Cardiac muscle cell (in vitro differentiated cells and primary cell): ENCODE measurements around the gene SLC5A11. TPM values are rescaled to one million over a fixed set of nuclear protein-coding genes. Genes with fewer than 3 reads are reported as not detected.
A peak's percentile ranks its signal among the peaks of the same experiment; 100 is the strongest.
"Not testable (repeated sequence)": the region's sequence is repeated elsewhere in the genome, so short reads cannot be mapped to it uniquely, and the experiment has no call there.

Experiments used
- DNase-seq, 2 donors: peaks; one replicate each; pipeline versions ENCODE4 v3.0.0 to v3.0.0-alpha.2; 2010 to 2017; ENCODE audit warnings: low read depth in 1 of 2, low spot score in 1 of 2
- H3K27ac ChIP-seq: fragments of 200-600 bp; sonication (generic); 2 replicates; pipeline ENCODE4 v1.5.1; 2016
- H3K27me3 ChIP-seq: fragments of 200-600 bp; sonication (generic); 2 replicates; pipeline ENCODE4 v1.6.0; 2016; ENCODE audit warnings: control low read depth
- H3K36me3 ChIP-seq: fragments of 200-600 bp; sonication (generic); 2 replicates; pipeline ENCODE4 v1.5.1; 2016; ENCODE audit warnings: control low read depth
- H3K4me1 ChIP-seq: fragments of 200-600 bp; sonication (generic); 2 replicates; pipeline ENCODE4 v1.8.1; 2017; ENCODE audit warnings: low read depth, mild to moderate bottlenecking, mixed run types
- H3K4me3 ChIP-seq: fragments of 200-600 bp; sonication (generic); 2 replicates; pipeline ENCODE4 v1.5.1; 2016; ENCODE audit warnings: mild to moderate bottlenecking
- H3K9me3 ChIP-seq: fragments of 200-600 bp; sonication (generic); 2 replicates; pipeline ENCODE4 v1.5.1; 2017; ENCODE audit warnings: low read depth, mild to moderate bottlenecking, control low read depth
- polyA plus RNA-seq: library from polyadenylated mRNA; unstranded; fragments of >200 nt; fragmentation: Nextera tagmentation; extraction: Ambion mirVana; gene quantifications from 2 replicates; pipeline ENCODE4 v1.2.1, GENCODE V29; 2016
- total RNA-seq: library from RNA; depleted of rRNA; stranded (reverse); fragments of >200 nt; gene quantifications from 2 replicates; pipeline ENCODE4 v1.2.3, GENCODE V29; 2016
- TF ChIP-seq, protein P1 (sequence below): IDR thresholded peaks from 2 replicates; pipeline ENCODE4 v1.5.1; 2012; ENCODE audit warnings: low read depth, mild to moderate bottlenecking, low read length

The SLC5A11 gene
- total and polyA plus RNA-seq, 2 experiments from 2014 or later = not detected

- H3K4me3 ChIP-seq = no peak overlapping the region
- H3K27ac ChIP-seq = no peak overlapping the region
- TF ChIP-seq, protein P1, sequence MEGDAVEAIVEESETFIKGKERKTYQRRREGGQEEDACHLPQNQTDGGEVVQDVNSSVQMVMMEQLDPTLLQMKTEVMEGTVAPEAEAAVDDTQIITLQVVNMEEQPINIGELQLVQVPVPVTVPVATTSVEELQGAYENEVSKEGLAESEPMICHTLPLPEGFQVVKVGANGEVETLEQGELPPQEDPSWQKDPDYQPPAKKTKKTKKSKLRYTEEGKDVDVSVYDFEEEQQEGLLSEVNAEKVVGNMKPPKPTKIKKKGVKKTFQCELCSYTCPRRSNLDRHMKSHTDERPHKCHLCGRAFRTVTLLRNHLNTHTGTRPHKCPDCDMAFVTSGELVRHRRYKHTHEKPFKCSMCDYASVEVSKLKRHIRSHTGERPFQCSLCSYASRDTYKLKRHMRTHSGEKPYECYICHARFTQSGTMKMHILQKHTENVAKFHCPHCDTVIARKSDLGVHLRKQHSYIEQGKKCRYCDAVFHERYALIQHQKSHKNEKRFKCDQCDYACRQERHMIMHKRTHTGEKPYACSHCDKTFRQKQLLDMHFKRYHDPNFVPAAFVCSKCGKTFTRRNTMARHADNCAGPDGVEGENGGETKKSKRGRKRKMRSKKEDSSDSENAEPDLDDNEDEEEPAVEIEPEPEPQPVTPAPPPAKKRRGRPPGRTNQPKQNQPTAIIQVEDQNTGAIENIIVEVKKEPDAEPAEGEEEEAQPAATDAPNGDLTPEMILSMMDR = no peak
- no peaks in the 10 kb centered on the region for H3K36me3 ChIP-seq
- H3K4me1 ChIP-seq = no peaks in the 10 kb centered on the region
- DNase-seq = no peak
- H3K9me3 ChIP-seq = no peaks in the 10 kb centered on the region
- H3K27me3 ChIP-seq = no peaks in the 10 kb centered on the region
Observed at GRCh38 chr16:24887472-24887871, 41.7 kb downstream of the SLC5A11 start.

GRCh38 chr16:24890746-24891145 lies 45.0 kb downstream of the SLC5A11 start:
- Histone ChIP-seq H3K27ac (no peak overlapping the region), H3K4me3 (no peak overlapping the region), H3K9me3 (no peaks in the 10 kb centered on the region), H3K4me1 (no peaks in the 10 kb centered on the region), H3K27me3 (no peaks in the 10 kb centered on the region), H3K36me3 (no peaks in the 10 kb centered on the region)
- no peak for DNase-seq
- TF ChIP-seq, protein P1 = no peak

DNA sequence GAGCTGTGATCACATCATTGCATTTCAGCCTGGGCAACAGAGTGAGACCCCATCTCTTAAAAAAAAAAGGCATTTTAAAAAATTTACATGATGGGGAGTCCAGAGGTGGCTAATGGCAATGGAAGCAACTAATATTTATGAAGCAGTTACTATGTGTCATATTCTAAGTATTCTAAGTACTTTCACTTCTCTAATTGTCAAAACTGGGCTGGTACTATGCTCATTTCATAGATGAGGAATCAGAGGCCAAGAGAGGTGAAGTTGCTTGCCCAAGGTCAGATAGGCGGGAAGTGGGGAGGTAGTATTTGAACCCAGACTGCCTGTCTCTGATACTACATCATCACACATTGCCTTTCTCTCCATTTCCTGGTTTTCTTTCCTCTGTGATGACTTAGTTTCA lies 50.7 kb downstream of the SLC5A11 start:
- Histone ChIP-seq H3K4me1 (no peaks in the 10 kb centered on the region), H3K36me3 (no peaks in the 10 kb centered on the region), H3K27ac (no peak overlapping the region), H3K27me3 (peaks cover 3% of the 10 kb centered on the region), H3K9me3 (no peaks in the 10 kb centered on the region), H3K4me3 (no peak overlapping the region)
- DNase-seq = no peak
- TF ChIP-seq, protein P1 = no peak

GRCh38 chr16:24897522-24897921 lies 51.8 kb downstream of the SLC5A11 start:
- DNase-seq, H3K36me3 ChIP-seq, H3K27me3 ChIP-seq, H3K4me1 ChIP-seq, H3K4me3 ChIP-seq, H3K9me3 ChIP-seq, H3K27ac ChIP-seq: not testable (repeated sequence)

DNA sequence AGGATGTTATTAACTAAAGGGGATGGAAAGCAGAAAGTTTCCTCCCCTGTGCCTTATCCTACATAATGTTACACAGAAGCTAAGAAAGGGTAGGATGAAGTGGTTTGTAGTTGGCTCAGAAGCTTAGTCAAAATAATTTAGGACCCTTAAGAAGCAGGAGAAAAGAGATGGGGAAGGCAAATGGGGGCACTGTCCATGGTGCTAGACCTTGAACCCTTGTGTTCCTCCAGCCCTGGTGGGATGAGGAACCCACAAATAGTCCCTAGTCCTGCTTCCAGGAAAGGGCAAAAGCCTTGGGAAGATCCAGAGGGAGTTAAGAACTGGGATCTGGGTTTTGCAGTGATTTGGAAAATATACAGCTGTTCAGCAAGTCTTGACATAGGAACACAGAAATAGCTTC lies 54.5 kb downstream of the SLC5A11 start:
- H3K4me3 ChIP-seq = no peak overlapping the region
- H3K27me3 ChIP-seq = peaks cover 3% of the 10 kb centered on the region
- TF ChIP-seq, protein P1 = no peak
- peak; percentile 7 to 44 for DNase-seq
- H3K36me3 ChIP-seq = no peaks in the 10 kb centered on the region
- H3K9me3 ChIP-seq = no peaks in the 10 kb centered on the region
- no peak overlapping the region for H3K27ac ChIP-seq
- no peaks in the 10 kb centered on the region for H3K4me1 ChIP-seq

DNA sequence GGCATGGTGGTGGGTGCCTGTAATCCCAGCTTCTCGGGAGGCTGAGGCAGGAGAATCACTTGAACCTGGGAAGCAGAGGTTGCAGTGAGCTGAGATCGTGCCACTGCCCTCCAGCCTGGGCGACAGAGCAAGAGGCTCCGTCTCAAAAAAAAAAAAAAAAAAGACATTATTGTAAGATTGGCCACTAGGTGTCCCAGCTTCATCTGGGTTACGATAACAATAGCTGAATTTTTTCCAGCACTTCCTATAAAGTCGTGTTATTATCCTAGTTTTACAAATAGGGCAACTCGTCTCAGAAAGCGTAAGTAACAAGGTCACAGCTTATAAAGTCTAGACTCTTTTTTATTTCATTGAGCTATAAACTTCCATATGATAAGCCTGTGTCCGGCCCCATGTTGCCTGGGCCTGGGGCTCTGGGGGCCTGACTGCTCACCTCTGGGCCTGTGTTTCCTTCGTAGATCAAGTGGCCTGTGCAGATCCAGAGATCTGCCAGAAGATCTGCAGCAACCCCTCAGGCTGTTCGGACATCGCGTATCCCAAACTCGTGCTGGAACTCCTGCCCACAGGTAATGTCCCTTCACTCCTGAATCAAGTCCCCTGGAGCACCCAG lies 60.5 kb downstream of the SLC5A11 start:
- DNase-seq = peak in 1 of 2 donors; percentile 54

More for the DNA sequence above, 60.5 kb downstream of the SLC5A11 start:
- Histone ChIP-seq H3K9me3 (no peaks in the 10 kb centered on the region), H3K4me3 (no peak overlapping the region), H3K27me3 (no peaks in the 10 kb centered on the region), H3K36me3 (no peaks in the 10 kb centered on the region), H3K4me1 (no peaks in the 10 kb centered on the region), H3K27ac (no peak overlapping the region)
- TF ChIP-seq, protein P1 = peak; percentile 50
